Right lobe of liver (tissue), 6 donors: ENCODE measurements around the gene CCT3. TPM values are rescaled to one million over a fixed set of nuclear protein-coding genes. Genes with fewer than 3 reads are reported as not detected.

Experiments
- ATAC-seq, 4 donors: fragments of 200-7000 bp; cut with Tn5 transposase; one replicate each; pipeline ENCODE4 v1.9.1; 2020; ENCODE audit warnings: mild to moderate bottlenecking in 4 of 4, moderate library complexity in 4 of 4
- DNase-seq, 3 donors: peaks; one replicate each; pipeline ENCODE4 v3.0.0-alpha.2; 2020
- H3K27ac ChIP-seq, 3 donors: fragments of 200-600 bp; one replicate each; pipeline ENCODE4 v1.8.0; 2022
- H3K27me3 ChIP-seq, 2 donors: fragments of 200-600 bp; one replicate each; pipeline ENCODE4 v1.8.0; 2022
- H3K36me3 ChIP-seq, 4 donors: fragments of 200-600 bp; sonication (generic) in 1 of 4; one replicate each; pipeline versions ENCODE4 v1.5.1 to v1.8.0; 2017 to 2022; ENCODE audit warnings: control low read depth in 1 of 4
- H3K4me1 ChIP-seq, 4 donors: fragments of 200-600 bp; sonication (generic) in 1 of 4; one replicate each; pipeline versions ENCODE4 v1.5.1 to v1.8.0; 2017 to 2022; ENCODE audit warnings: control low read depth in 1 of 4
- H3K4me3 ChIP-seq, 3 donors: fragments of 200-600 bp; one replicate each; pipeline ENCODE4 v1.8.0; 2022
- H3K9me3 ChIP-seq, 4 donors: fragments of 200-600 bp; sonication (generic) in 1 of 4; one replicate each; pipeline versions ENCODE4 v1.5.1 to v1.8.0; 2017 to 2022; ENCODE audit warnings: control low read depth in 1 of 4
- POLR2A ChIP-seq: fragments of 450-650 bp; IDR thresholded peaks from one replicate; pipeline ENCODE4 v1.6.1; 2017; ENCODE audit warnings: antibody characterized with exemption, mild to moderate bottlenecking
- WGBS: methylation state at CpG from one replicate; pipeline ENCODE4 v1.1.6; 2018; ENCODE audit warnings: low coverage, low lambda C conversion rate; ENCODE audit not compliant: insufficient coverage; ENCODE audit errors: missing lambda C conversion rate; 5-methylcytosine and 5-hydroxymethylcytosine counted together
- intact Hi-C, 2 donors: fragments of 100-400 bp; cut with DNase I; formaldehyde crosslinking; loops; one replicate each; pipeline versions ENCODE4 v1.11.2 to v1.14.1; 2022
- total RNA-seq, 6 experiments: library from RNA; depleted of rRNA in 2 of 6; stranded (reverse); fragments of >200 nt in 2 of 6; fragmentation: NEBNext Ultra II Directional in 3 of 6; extraction: Animal tissue kit (Norgen Biotek cat#: 25700) in 3 of 6; gene quantifications; one replicate each; pipeline versions ENCODE4 v1.1.0 to v1.2.4, GENCODE V29; 2016 to 2023
- TF ChIP-seq, protein P1 (sequence below), 4 donors: fragments of 200-600 bp in 3 of 4; fragments of 450-650 bp in 1 of 4; IDR thresholded peaks; one replicate each; pipeline versions ENCODE4 v1.5.1 to v1.8.0; 2016 to 2022; ENCODE audit warnings: antibody characterized with exemption in 4 of 4, mild to moderate bottlenecking in 2 of 4
- donor health status: DM: no; HTN: yes; CAD: no.
- donor health status: DM: no; HTN: no; CAD: no.
- donor health status: DM: no; HTN: no; CAD: no.
- donor health status: DM: no; HTN: yes; CAD: no.
- donor health status: DM: no; HTN: yes; CAD: no.

CCT3 gene
- total RNA-seq, 6 experiments from 2014 or later: 79.3 to 179 (median 115) TPM

DNA sequence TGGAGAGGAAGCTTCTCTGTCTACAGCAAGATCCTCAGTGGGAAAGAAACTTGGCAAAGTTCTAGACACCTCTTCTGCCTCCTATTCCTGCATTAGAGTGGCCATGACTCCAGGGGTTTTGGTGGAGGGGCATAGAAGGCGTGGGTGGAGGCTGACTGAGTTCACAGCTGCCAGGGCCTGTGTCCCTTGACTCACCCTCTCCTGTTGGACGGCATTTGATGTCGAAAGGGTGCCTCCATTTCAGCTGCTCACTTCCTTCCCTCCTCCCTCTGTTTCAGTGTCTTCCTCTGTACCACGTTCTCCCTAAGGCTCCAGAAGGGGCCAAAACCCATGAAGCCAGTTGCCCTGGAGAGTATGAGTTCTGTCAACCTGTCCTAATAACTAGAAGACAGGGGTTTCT, 53.3 kb downstream of the CCT3 start:
- H3K4me1 ChIP-seq: peaks cover 0 to 21% (median 7%) of the 10 kb centered on the region in 4 donors
- intact Hi-C loops: no loop called here
- no peak overlapping the region for H3K27ac ChIP-seq
- TF ChIP-seq POLR2A: no peak
- TF ChIP-seq, protein P1, sequence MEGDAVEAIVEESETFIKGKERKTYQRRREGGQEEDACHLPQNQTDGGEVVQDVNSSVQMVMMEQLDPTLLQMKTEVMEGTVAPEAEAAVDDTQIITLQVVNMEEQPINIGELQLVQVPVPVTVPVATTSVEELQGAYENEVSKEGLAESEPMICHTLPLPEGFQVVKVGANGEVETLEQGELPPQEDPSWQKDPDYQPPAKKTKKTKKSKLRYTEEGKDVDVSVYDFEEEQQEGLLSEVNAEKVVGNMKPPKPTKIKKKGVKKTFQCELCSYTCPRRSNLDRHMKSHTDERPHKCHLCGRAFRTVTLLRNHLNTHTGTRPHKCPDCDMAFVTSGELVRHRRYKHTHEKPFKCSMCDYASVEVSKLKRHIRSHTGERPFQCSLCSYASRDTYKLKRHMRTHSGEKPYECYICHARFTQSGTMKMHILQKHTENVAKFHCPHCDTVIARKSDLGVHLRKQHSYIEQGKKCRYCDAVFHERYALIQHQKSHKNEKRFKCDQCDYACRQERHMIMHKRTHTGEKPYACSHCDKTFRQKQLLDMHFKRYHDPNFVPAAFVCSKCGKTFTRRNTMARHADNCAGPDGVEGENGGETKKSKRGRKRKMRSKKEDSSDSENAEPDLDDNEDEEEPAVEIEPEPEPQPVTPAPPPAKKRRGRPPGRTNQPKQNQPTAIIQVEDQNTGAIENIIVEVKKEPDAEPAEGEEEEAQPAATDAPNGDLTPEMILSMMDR (IDR thresholded peaks at IDR 0.05): no peak
- DNase-seq: no peak
- no peaks in the 10 kb centered on the region for H3K27me3 ChIP-seq
- H3K36me3 ChIP-seq: peaks cover 0 to 4% (median under 1%) of the 10 kb centered on the region in 4 donors
- H3K9me3 ChIP-seq: no peaks in the 10 kb centered on the region
- ATAC-seq: no peak
- 57% methylated on average over 4 of the region's 4 CpGs for WGBS
- H3K4me3 ChIP-seq: no peak overlapping the region

DNA sequence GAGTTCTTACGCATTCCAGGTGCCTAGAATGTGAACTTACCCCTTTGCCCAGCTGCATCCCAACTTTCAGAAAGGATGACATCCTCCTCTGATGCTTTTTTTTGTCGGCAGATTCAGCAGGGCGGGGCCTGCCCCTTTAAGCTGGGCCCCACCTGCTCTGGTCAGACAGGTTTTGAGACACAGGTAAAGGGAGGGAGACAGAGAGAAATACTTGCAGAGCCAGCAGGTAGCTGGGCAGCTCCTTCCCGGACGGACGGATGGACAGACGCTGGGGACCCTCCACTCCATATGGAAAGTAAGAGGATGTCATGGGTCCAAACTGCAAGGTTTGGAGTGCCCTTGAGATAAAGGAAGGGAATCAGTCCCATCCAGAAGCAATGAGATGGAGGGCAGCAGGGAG, 54.0 kb downstream of the CCT3 start, which contains the start of gene TMEM79:
Gene TMEM79, plus strand, starts transcription at position 214 of the 400 bp plus-strand sequence. CDS start 902 bp downstream, outside the sequence.
- no peaks in the 10 kb centered on the region for H3K27me3 ChIP-seq
- peaks cover 0 to 21% (median 7%) of the 10 kb centered on the region in 4 donors for H3K4me1 ChIP-seq
- DNase-seq (no peak), ATAC-seq (no peak)
- peaks cover 0 to 6% (median 2%) of the 10 kb centered on the region in 4 donors for H3K36me3 ChIP-seq
- intact Hi-C loops: no loop called here
- peak within 1 kb of the TSS; percentile 85 to 99 (median 87) for H3K4me3 ChIP-seq
- H3K9me3 ChIP-seq: no peaks in the 10 kb centered on the region
- no peak for TF ChIP-seq POLR2A
- TF ChIP-seq, protein P1 (IDR thresholded peaks at IDR 0.05): no peak
- 82% methylated on average over 5 of the region's 7 CpGs for WGBS
- peak within 1 kb of the TSS in 2 of 3 donors; percentile 59 to 88 for H3K27ac ChIP-seq

DNA sequence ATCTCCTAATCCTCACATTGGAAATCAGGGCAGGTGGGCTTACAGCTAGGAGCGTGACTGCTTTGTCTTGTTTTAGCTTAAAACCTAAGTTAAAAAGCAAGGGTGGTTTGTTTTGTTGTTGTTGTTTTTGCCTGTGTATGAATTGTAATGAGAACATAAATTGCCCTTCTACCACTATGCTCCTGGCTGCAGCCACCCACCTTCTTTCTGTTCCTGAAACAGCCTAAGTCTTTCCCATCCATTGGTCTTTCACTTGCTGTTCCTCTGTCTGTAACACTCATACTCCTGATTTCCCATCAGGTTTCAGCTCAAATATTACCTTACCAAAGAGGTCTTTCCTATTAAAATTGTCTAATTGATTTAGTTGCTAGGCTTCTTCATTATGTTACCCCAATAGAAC, 54.6 kb downstream of the CCT3 start:
- 100% methylated on average over 1 of the region's 1 CpG for WGBS
- TF ChIP-seq, protein P1 (IDR thresholded peaks at IDR 0.05): no peak
- TF ChIP-seq POLR2A: no peak
- Histone ChIP-seq H3K27ac (peak overlapping the region in 1 of 3 donors; percentile 88), H3K9me3 (no peaks in the 10 kb centered on the region), H3K27me3 (no peaks in the 10 kb centered on the region), H3K4me1 (peaks cover 0 to 21% (median 7%) of the 10 kb centered on the region in 4 donors), H3K4me3 (peak overlapping the region; percentile 85 to 99 (median 87)), H3K36me3 (peaks cover 0 to 10% (median under 1%) of the 10 kb centered on the region in 4 donors)
- no peak for ATAC-seq
- DNase-seq: no peak
- intact Hi-C loops: no loop called here

GRCh38 chr1:156282479-156283222, 55.4 kb downstream of the CCT3 start, which contains the start of gene SMG5:
TSS of gene SMG5 (minus strand) at chr1:156282825. CDS start at chr1:156282680, 145 bp downstream.
- DNase-seq: peak; percentile 96 to 98 (median 97)
- Histone ChIP-seq H3K36me3 (peaks cover 0 to 13% (median under 1%) of the 10 kb centered on the region in 4 donors), H3K4me1 (peaks cover 0 to 28% (median 7%) of the 10 kb centered on the region in 4 donors), H3K27me3 (no peaks in the 10 kb centered on the region), H3K27ac (peak within 1 kb of the TSS; percentile 83 to 88 (median 86)), H3K4me3 (peak within 1 kb of the TSS; percentile 85 to 99 (median 87)), H3K9me3 (no peaks in the 10 kb centered on the region)
- TF ChIP-seq, protein P1 (IDR thresholded peaks at IDR 0.05): no peak
- peak; percentile 91 for TF ChIP-seq POLR2A
- intact Hi-C loops: no loop called here
- WGBS: under 1% methylated on average over 29 of the region's 50 CpGs
- ATAC-seq: peak; percentile 87 to 95 (median 94)
